PC-9 (cell line): ENCODE results near the gene STK16.

Experiments
- EZH2 ChIP-seq: fragments of 200-600 bp; sonication (generic); IDR thresholded peaks from 2 replicates; pipeline ENCODE4 v1.8.0; 2017; ENCODE audit warnings: antibody characterized with exemption, low read depth
- TF ChIP-seq, protein P1 (sequence below): fragments of 200-600 bp; sonication (generic); conservative IDR thresholded peaks from 2 replicates; pipeline ENCODE4 v1.6.1; 2017; ENCODE audit warnings: mixed run types, antibody characterized with exemption, mild to moderate bottlenecking, moderate library complexity

DNA sequence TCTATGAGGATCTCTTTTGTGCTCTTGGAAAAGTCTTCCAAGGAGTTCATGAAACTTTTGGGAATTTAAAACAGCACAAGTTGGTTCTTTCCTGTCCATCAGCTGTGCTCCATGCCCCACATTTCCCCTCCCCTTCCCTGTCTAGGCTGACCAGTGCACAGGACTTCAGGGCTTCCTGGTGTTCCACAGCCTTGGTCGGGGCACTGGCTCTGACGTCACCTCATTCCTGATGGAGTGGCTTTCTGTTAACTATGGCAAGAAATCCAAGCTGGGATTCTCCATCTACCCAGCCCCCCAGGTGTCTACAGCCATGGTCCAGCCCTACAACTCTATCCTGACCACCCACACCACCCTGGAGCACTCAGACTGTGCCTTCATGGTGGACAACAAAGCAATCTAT is 25.7 kb downstream of the STK16 start:
- no peak for TF ChIP-seq EZH2
- TF ChIP-seq, protein P1, sequence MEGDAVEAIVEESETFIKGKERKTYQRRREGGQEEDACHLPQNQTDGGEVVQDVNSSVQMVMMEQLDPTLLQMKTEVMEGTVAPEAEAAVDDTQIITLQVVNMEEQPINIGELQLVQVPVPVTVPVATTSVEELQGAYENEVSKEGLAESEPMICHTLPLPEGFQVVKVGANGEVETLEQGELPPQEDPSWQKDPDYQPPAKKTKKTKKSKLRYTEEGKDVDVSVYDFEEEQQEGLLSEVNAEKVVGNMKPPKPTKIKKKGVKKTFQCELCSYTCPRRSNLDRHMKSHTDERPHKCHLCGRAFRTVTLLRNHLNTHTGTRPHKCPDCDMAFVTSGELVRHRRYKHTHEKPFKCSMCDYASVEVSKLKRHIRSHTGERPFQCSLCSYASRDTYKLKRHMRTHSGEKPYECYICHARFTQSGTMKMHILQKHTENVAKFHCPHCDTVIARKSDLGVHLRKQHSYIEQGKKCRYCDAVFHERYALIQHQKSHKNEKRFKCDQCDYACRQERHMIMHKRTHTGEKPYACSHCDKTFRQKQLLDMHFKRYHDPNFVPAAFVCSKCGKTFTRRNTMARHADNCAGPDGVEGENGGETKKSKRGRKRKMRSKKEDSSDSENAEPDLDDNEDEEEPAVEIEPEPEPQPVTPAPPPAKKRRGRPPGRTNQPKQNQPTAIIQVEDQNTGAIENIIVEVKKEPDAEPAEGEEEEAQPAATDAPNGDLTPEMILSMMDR, result no peak
